GM19397 (cell line): ENCODE data around the gene ACAT2.
"Not testable (repeated sequence)": the region's sequence is repeated elsewhere in the genome, so short reads cannot be mapped to it uniquely, and the experiment has no call there.

Source experiments
- ATAC-seq: cut with Tn5 transposase; IDR thresholded peaks from one replicate; pipeline ENCODE4 v1.9.1; 2021; ENCODE audit warnings: mild to moderate bottlenecking, moderate library complexity; ENCODE audit not compliant: unreplicated experiment

ACAT2 gene

DNA sequence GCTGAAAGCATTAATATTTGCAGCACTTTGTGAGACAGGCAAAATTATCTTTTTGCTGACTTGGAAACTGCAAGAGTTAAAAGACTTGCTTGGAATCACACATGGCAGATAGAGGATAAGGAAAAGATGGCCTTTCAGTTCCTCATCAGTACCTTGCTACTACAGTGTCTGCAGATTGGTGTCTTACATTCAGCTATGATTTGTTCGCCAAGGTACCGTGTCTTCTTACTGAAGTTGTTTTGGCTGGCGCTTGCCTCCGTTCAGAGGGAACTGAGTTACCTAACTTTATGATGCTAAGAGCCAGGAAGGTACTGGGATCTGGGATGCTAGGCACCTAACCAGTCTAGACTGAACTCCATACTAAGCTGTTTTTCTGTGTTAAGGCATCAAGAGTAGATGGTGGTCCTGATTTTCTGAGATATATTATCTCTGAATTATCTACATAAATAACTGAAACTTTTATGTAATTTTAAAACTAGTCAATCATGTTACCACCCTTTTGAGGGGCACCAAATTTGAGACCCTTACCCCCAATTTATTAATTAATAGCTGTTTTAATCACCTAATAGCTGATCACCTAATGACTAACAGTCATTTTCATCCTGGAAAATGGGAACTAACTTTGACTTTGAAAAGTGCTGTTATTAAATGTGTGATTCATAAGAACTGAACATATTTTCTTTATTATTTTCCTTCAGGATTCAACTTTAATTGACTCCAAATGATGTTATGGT is 32.1 kb upstream of the ACAT2 start:
- ATAC-seq: no peak

- ATAC-seq: no peak
Observed at GRCh38 chr6:159730332-159730676, 31.5 kb upstream of the ACAT2 start.

GRCh38 chr6:159732550-159732949 is 29.3 kb upstream of the ACAT2 start:
- not testable (repeated sequence) for ATAC-seq

GRCh38 chr6:159733395-159733794 is 28.4 kb upstream of the ACAT2 start:
- not testable (repeated sequence) for ATAC-seq

GRCh38 chr6:159736908-159737307 is 24.9 kb upstream of the ACAT2 start:
- no peak for ATAC-seq

DNA sequence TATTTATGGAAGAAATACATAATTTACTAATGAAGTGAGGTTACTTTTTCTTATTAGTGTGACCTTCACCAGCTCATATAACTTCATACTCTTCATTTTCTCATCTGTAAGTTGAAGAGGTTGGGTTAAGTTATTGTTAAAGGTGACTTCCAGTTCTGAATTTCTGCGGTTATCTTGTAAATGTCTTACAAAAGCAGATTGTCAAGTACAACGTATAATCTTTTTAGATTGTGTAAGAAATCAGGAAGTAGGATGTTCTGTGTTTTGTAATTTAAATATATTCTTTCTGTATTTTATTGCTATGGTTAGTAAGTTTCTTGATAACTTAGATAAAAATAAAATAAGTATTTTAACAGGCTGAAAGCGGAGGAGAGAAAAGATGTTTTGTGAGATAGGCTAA is 22.5 kb upstream of the ACAT2 start:
- ATAC-seq: no peak

DNA sequence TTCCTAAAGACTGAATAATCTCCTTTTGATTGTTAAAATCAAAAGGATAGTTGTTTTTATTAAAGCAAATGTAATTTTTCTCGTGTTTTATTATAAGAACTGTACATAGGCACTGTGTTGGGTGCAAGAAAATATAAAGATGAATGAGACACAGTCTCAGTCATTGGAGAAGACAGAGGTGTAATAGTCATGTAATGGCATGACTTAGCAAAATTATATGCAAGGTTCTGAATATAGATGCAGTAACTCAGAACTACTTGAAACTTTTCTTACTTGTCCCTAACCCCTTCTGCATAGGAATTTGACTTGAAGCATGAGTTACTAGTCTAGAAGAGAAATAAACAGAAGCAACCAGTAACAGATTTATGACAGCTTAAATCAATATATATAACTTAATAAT is 19.7 kb upstream of the ACAT2 start:
- no peak for ATAC-seq

- ATAC-seq: no peak
Observed at GRCh38 chr6:159745081-159745480, 16.8 kb upstream of the ACAT2 start.

DNA sequence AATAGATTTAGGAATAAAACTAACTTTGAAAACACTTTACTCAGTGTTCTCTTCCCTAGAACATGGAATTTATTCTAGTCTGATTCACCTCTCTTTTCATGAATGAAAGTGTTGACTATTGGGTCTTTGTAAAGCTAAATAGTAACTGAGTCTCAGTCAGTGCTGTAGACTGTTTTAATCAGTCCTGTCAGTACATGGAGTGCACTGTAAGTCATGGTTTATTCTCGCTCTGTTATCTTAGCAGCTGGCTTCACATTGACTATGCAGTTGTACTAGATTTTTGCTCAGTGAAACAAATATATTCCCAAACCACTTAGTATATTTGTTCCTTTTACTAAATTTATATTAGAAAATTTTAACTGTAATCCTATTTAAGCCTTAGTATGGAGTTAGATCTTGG is 15.1 kb upstream of the ACAT2 start:
- ATAC-seq: no peak

- ATAC-seq: not testable (repeated sequence)
Observed at GRCh38 chr6:159748127-159748526, 13.7 kb upstream of the ACAT2 start.

DNA sequence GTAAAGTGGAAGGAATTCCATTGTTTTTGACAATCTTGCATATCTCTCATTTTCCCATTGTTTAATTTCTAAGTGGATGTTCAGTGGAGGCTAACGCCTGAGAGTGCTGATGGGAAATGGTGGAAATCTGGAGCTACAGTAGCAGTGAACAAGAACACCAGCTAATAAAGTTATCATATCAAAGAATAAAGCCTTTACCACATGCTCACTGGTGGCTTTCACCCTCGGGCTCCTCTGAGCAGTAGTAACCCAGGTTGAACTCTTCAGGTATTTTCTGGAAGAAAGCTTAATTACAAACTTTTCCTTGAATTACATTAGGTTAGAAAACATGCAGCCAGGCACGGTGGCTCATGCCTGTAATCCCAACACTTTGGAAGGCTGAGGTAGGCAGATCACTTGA is 10.4 kb upstream of the ACAT2 start:
- ATAC-seq: no peak

- ATAC-seq: no peak
Observed at GRCh38 chr6:159753081-159753872, 8.6 kb upstream of the ACAT2 start.

DNA sequence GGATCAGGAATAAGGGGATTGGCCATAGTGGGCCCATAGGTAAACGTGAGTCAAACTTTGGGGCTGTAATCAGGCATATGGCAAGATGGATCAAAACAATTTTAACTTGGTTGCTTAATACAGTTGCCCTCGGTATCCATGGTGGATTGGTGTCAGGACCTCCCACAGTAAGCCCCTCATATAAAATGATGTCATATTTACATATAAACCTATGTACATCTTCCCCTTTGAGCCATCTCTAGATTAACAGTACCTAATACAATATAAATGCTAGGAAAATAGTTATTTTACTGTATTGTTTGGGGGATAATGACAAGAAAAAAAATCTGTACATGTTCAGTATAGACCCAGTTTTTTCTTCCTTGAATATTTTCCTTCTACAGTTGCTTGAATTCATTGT is 7.4 kb upstream of the ACAT2 start:
- ATAC-seq: no peak

- ATAC-seq: no peak
Observed at GRCh38 chr6:159754959-159755914, 6.6 kb upstream of the ACAT2 start.

GRCh38 chr6:159756508-159756907 is 5.3 kb upstream of the ACAT2 start:
- no peak for ATAC-seq

DNA sequence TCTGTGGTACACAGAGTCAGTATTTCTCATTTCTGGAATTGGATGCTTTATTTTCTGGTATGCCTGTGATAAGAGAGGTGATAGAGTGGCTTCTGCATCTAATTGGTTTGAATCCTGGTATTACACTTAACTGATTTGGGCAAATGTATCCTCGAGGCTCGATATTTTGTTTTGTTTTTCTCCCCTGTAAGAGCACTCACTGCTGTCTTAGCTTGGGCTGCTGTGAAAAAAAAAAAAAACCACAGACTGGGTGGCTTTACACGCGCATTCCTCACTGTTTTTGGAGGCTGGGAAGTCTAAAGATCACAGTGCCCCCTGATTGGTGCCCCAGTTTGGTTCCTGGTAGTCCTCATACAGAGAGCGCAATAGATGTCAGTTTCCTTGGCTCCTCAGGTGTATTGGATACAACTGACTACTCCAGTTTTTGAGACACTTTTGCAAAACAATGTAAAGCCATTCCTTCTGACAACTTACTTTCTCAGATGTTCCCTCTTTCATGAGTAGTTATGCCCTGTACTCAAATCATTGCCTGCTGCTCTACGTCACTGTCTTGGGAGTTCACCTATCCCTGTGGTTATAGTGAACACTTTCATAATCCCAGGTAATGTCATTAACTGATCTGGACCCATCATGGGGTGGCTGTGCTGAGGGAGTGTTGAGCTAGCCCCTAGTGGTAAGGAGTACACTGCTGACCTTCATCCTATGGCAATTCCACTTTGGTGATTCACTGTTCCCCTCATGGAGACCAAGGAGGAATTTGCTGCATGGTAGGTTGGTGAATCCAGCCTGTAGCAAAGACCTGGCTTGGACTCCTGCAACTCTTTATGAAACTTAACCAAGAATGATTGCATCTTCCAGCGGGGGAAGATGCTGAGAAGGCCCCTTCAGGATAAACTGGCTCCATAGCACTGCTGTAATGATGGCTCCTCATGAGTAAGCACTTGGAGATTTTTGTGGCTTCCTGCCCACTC is 3.5 kb upstream of the ACAT2 start:
- no peak for ATAC-seq

GRCh38 chr6:159759645-159760044 is 2.2 kb upstream of the ACAT2 start:
- ATAC-seq: no peak

DNA sequence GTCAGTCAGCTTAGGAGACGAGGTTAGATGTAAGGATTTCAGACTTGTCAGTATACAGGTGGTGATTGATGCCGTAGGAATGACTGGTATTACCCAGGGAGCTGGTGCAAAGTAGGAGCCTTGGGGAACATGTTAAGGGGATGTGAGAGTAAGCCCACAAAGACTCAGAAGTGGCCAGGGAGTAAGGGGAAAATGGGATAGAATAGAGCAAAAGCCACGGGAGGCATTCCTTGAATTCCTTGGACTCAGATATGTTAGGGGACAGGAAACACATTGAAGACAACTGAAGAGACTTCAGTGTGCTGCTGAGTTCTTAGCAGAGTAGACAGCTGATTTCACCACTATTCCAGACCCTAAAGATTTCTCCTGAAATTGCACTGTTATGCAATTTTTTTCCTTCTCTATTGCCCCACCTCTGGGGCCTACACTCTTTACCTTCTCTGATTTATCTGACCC is 1.2 kb upstream of the ACAT2 start:
- ATAC-seq: no peak

- no peak for ATAC-seq
Observed at GRCh38 chr6:159761129-159761872, 544 bp upstream of the ACAT2 start.
